Caco-2 (cell line): ENCODE data around the gene CPZ. TPM values are rescaled to one million over a fixed set of nuclear protein-coding genes. Genes with fewer than 3 reads are reported as not detected.

Experiments
- BruUV-seq: library from RNA; stranded (reverse); fragments of 400-500 nt; replicated peaks from 2 replicates; lab custom pipeline; 2021; lab: Mats Ljungman, UMichigan
- CTCF ChIA-PET: fragments of 300-600 bp; sonication (Branson Sonifier 250); formaldehyde crosslinking; loops from one replicate; lab custom pipeline; 2022; ENCODE audit warnings: antibody characterized with exemption; lab: Charles Lee
- POLR2A ChIA-PET: fragments of 300-600 bp; sonication (Branson Sonifier 250); formaldehyde crosslinking; loops from one replicate; lab custom pipeline; 2022; ENCODE audit warnings: antibody characterized with exemption; lab: Charles Lee
- DNase-seq, 2 experiments: peaks; one replicate each; pipeline versions ENCODE4 v3.0.0 to v3.0.0-alpha.2; 2020 to 2022
- H3K27me3 ChIP-seq: replicated peaks from 2 replicates; pipeline ENCODE4 v1.6.0; 2011; ENCODE audit warnings: low read length; ENCODE audit not compliant: control insufficient read depth, insufficient read depth
- H3K36me3 ChIP-seq: 2 replicates; pipeline ENCODE4 v1.5.1; 2011; ENCODE audit warnings: low read length; ENCODE audit not compliant: control insufficient read depth, insufficient read depth
- H3K4me1 ChIP-seq: fragments of 250-450 bp; sonication (Bioruptor Pico); 2 replicates; pipeline ENCODE4 v1.5.1; 2020; ENCODE audit warnings: mild to moderate bottlenecking
- H3K4me3 ChIP-seq: 2 replicates; pipeline ENCODE4 v1.5.1; 2011; ENCODE audit warnings: low read depth, mild to moderate bottlenecking, control low read depth, low read length
- H3K9me3 ChIP-seq: fragments of 250-450 bp; sonication (Bioruptor Pico); 2 replicates; pipeline ENCODE4 v1.5.1; 2020; ENCODE audit warnings: mild to moderate bottlenecking, moderate library complexity
- H3K27ac Mint-ChIP-seq: one replicate; pipeline ENCODE4 v1.8.0; 2022; ENCODE audit warnings: mixed read lengths; ENCODE audit not compliant: unreplicated experiment
- H3K27me3 Mint-ChIP-seq: one replicate; pipeline ENCODE4 v1.8.0; 2022; ENCODE audit warnings: mixed read lengths; ENCODE audit not compliant: insufficient read depth, unreplicated experiment
- H3K36me3 Mint-ChIP-seq: one replicate; pipeline ENCODE4 v1.8.0; 2022; ENCODE audit warnings: mild to moderate bottlenecking, mixed read lengths; ENCODE audit not compliant: insufficient read depth, unreplicated experiment
- H3K4me1 Mint-ChIP-seq: one replicate; pipeline ENCODE4 v1.8.0; 2022; ENCODE audit warnings: low read depth, mixed read lengths; ENCODE audit not compliant: unreplicated experiment
- H3K4me3 Mint-ChIP-seq: one replicate; pipeline ENCODE4 v1.8.0; 2022; ENCODE audit warnings: mild to moderate bottlenecking, moderate library complexity, mixed read lengths; ENCODE audit not compliant: unreplicated experiment
- H3K9me3 Mint-ChIP-seq: one replicate; pipeline ENCODE4 v1.8.0; 2022; ENCODE audit warnings: mixed read lengths; ENCODE audit not compliant: unreplicated experiment
- intact Hi-C: fragments of 100-400 bp; cut with micrococcal nuclease; formaldehyde crosslinking; loops from one replicate; pipeline ENCODE4 v1.10.0; 2022; ENCODE audit not compliant: unreplicated experiment
- total RNA-seq: library from RNA; stranded (reverse); gene quantifications from 2 replicates; pipeline ENCODE4 v1.2.3, GENCODE V29; 2022
- TF ChIP-seq, protein P1 (sequence below), 2 experiments: fragments of 200-600 bp in 1 of 2; IDR thresholded peaks; 1 replicate in 1 of 2; 2 replicates in 1 of 2; pipeline versions ENCODE4 v1.5.1 to v1.8.0; 2011 to 2022; ENCODE audit warnings: antibody characterized with exemption in 1 of 2, control low read depth in 1 of 2, inconsistent platforms in 1 of 2, low read depth in 1 of 2, low read length in 1 of 2, mild to moderate bottlenecking in 1 of 2, moderate library complexity in 1 of 2; ENCODE audit not compliant: insufficient read depth in 1 of 2, severe bottlenecking in 1 of 2, unreplicated experiment in 1 of 2

Gene CPZ
- total RNA-seq, 1 experiment from 2014 or later: 7.7 TPM

DNA sequence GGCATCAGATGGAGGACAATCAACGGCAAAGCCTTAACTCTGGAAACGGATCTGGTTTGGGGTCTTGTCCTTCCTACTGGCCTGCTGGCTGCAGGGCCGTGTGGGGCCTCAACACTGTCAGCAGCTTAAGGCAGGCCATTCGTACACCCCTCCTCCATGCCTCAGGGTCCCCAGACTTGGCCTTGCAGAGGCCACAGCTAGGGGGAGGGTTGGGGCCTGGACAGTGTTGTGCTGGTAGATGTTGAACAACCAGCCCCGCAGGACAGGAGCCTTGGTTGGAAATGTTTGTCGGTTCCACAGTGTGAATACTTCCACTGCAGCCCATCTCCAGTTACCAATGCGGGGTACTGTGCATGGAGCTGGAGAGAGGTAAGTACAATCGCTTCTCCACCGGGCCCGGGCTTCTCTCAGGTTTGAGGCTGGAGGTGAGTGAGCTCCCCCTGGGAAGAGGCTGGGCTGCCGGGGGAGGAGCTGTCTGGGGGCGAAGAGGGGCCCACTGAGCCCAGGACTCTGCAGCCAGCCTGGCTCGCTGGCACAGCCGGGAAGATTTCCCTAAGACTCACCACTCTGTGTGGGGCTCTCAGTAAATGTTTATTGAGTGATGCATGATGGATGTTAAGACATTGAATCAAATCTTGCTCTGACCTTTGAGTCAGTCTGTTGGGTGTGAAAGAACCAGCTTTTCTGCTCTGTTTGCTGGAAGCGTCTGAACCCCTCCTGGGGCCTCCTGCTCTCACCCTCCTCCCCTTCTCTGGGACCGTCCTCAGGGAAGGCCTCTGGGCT, 32.1 kb upstream of the CPZ start:
- Histone ChIP-seq H3K4me3 (no peak overlapping the region), H3K4me1 (peaks cover 64% of the 10 kb centered on the region), H3K9me3 (no peaks in the 10 kb centered on the region), H3K36me3 (no peaks in the 10 kb centered on the region), H3K27me3 (no peaks in the 10 kb centered on the region)
- no peaks in the 10 kb centered on the region for H3K27me3 Mint-ChIP-seq
- TF ChIP-seq, protein P1, sequence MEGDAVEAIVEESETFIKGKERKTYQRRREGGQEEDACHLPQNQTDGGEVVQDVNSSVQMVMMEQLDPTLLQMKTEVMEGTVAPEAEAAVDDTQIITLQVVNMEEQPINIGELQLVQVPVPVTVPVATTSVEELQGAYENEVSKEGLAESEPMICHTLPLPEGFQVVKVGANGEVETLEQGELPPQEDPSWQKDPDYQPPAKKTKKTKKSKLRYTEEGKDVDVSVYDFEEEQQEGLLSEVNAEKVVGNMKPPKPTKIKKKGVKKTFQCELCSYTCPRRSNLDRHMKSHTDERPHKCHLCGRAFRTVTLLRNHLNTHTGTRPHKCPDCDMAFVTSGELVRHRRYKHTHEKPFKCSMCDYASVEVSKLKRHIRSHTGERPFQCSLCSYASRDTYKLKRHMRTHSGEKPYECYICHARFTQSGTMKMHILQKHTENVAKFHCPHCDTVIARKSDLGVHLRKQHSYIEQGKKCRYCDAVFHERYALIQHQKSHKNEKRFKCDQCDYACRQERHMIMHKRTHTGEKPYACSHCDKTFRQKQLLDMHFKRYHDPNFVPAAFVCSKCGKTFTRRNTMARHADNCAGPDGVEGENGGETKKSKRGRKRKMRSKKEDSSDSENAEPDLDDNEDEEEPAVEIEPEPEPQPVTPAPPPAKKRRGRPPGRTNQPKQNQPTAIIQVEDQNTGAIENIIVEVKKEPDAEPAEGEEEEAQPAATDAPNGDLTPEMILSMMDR (IDR thresholded peaks at IDR 0.05; ENCODE audit: insufficient read depth in 1 of 2, low read depth in 1 of 2, low read length in 1 of 2, severe bottlenecking in 1 of 2, unreplicated experiment in 1 of 2): no peak
- peaks cover 22% of the 10 kb centered on the region for H3K4me1 Mint-ChIP-seq
- ChIA-PET POLR2A (no interaction called here), CTCF (interaction anchor here (0.8 to 1.2 kb wide), 3 partner anchors 26 to 100 kb away, joined by 3 to 9 read pairs (median 3); no protein-coding TSS in a partner anchor)
- no peaks in the 10 kb centered on the region for H3K9me3 Mint-ChIP-seq
- BruUV-seq: no TSS peak
- no peak overlapping the region for H3K4me3 Mint-ChIP-seq
- no peak overlapping the region for H3K27ac Mint-ChIP-seq
- peak; percentile 58 to 59 for DNase-seq
- H3K36me3 Mint-ChIP-seq: peaks cover 5% of the 10 kb centered on the region
- intact Hi-C loops: no loop called here

DNA sequence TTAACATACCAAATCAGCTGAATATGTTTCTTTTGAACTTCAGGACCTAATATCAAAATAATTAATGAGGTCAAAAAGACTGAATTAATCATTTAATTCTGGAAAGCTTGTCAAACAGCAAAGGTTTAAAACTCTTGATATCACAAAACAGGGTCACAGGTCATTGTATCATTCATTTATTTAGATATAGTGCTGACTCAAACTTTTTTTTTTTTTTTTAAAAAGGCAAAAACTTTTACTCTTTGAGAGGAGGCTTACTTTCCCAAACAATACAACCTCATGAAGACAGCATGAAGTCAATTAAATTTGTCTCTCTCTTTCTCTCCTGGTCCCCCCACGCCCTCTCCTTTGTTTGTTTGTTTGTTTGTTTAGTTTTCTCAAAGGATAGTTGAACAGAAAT, 28.0 kb upstream of the CPZ start:
- no TSS peak for BruUV-seq
- POLR2A ChIA-PET: no interaction called here
- Histone ChIP-seq H3K27me3 (no peaks in the 10 kb centered on the region), H3K4me3 (no peak overlapping the region), H3K4me1 (peaks cover 32% of the 10 kb centered on the region), H3K36me3 (no peaks in the 10 kb centered on the region), H3K9me3 (no peaks in the 10 kb centered on the region)
- intact Hi-C loops: no loop called here
- no peaks in the 10 kb centered on the region for H3K27me3 Mint-ChIP-seq
- CTCF ChIA-PET: no interaction called here
- H3K4me1 Mint-ChIP-seq: peaks cover 21% of the 10 kb centered on the region
- no peak overlapping the region for H3K4me3 Mint-ChIP-seq
- peaks cover 3% of the 10 kb centered on the region for H3K36me3 Mint-ChIP-seq
- H3K9me3 Mint-ChIP-seq: no peaks in the 10 kb centered on the region
- no peak overlapping the region for H3K27ac Mint-ChIP-seq
- TF ChIP-seq, protein P1 (IDR thresholded peaks at IDR 0.05; ENCODE audit: insufficient read depth in 1 of 2, low read depth in 1 of 2, low read length in 1 of 2, severe bottlenecking in 1 of 2, unreplicated experiment in 1 of 2): no peak
- DNase-seq: no peak

DNA sequence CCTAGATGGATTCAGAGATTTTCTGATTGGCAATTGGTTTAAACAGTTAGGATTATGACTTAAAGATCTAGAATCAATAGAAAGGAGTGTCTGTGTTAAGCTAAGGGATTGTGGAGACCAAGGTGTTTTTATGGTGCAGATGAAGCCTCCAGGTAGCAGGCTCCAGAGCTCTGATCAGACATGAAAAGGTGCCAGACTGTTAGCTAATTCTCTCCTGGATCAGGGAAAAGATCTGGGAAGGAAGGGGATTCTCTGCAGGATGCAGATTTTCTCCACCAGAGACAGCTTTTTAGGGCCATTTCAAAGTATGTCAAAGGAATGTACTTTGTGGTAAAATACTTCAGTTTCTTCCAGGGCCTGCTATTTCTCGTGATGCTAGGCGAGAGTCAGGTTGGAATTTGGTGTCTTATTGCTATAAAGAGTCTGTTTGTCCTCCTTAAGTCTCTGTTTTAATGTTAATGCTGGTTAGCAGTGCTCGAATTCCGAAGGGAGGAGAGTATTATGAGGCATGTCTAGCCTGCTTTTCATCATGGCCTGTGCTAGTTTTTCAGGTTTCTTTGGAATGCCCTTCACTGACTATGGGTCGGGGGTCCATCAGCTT, 24.4 kb upstream of the CPZ start:
- Histone ChIP-seq H3K4me3 (no peak overlapping the region), H3K36me3 (no peaks in the 10 kb centered on the region), H3K9me3 (no peaks in the 10 kb centered on the region), H3K4me1 (peaks cover 15% of the 10 kb centered on the region), H3K27me3 (no peaks in the 10 kb centered on the region)
- no peak for DNase-seq
- Mint-ChIP-seq H3K36me3 (peaks cover 4% of the 10 kb centered on the region), H3K4me3 (no peak overlapping the region), H3K27me3 (no peaks in the 10 kb centered on the region), H3K27ac (no peak overlapping the region), H3K9me3 (no peaks in the 10 kb centered on the region), H3K4me1 (peaks cover 21% of the 10 kb centered on the region)
- POLR2A ChIA-PET: no interaction called here
- intact Hi-C loops: no loop called here
- CTCF ChIA-PET: no interaction called here
- no TSS peak for BruUV-seq
- TF ChIP-seq, protein P1 (IDR thresholded peaks at IDR 0.05; ENCODE audit: insufficient read depth in 1 of 2, low read depth in 1 of 2, low read length in 1 of 2, severe bottlenecking in 1 of 2, unreplicated experiment in 1 of 2): no peak
